HG03097 (cell line): Measurements from ENCODE around the gene ANK3.

Experiments used
- ATAC-seq: cut with Tn5 transposase; IDR thresholded peaks from one replicate; pipeline ENCODE4 v1.9.1; 2021; ENCODE audit not compliant: unreplicated experiment, low FRiP score

The ANK3 gene

GRCh38 chr10:60009276-60009675 is 380.4 kb downstream of the ANK3 start:
- no peak for ATAC-seq

- no peak for ATAC-seq
Observed at GRCh38 chr10:60008816-60009215, 380.9 kb downstream of the ANK3 start.

GRCh38 chr10:60006062-60006461 is 383.6 kb downstream of the ANK3 start:
- ATAC-seq: no peak

- ATAC-seq: no peak
Observed at GRCh38 chr10:60003651-60004523, 385.8 kb downstream of the ANK3 start.

- ATAC-seq: no peak
Observed at GRCh38 chr10:60000747-60001146, 388.9 kb downstream of the ANK3 start.

GRCh38 chr10:59997827-59998525 is 391.7 kb downstream of the ANK3 start:
- no peak for ATAC-seq

GRCh38 chr10:59995862-59996261 is 393.8 kb downstream of the ANK3 start:
- ATAC-seq: no peak

GRCh38 chr10:59993931-59994330 is 395.7 kb downstream of the ANK3 start:
- ATAC-seq: no peak

- no peak for ATAC-seq
Observed at GRCh38 chr10:59991661-59992060, 398.0 kb downstream of the ANK3 start.

GRCh38 chr10:59991117-59991516 is 398.6 kb downstream of the ANK3 start:
- no peak for ATAC-seq

GRCh38 chr10:59985639-59986038 is 404.0 kb downstream of the ANK3 start:
- ATAC-seq: no peak

GRCh38 chr10:59984415-59984814 is 405.3 kb downstream of the ANK3 start:
- no peak for ATAC-seq

GRCh38 chr10:59980356-59980755 is 409.3 kb downstream of the ANK3 start:
- no peak for ATAC-seq

- no peak for ATAC-seq
Observed at GRCh38 chr10:59977486-59977885, 412.2 kb downstream of the ANK3 start.

- no peak for ATAC-seq
Observed at GRCh38 chr10:59976909-59977308, 412.8 kb downstream of the ANK3 start.
